Keratinocyte (primary cell): Measurements from ENCODE around the gene ECEL1. TPM values are rescaled to one million over a fixed set of nuclear protein-coding genes. Genes with fewer than 3 reads are reported as not detected.

Source experiments
- DNase-seq: peaks from one replicate; pipeline ENCODE4 v3.0.0-alpha.2; 2011; ENCODE audit warnings: low read depth, missing footprints, low spot score
- FAIRE-seq: peaks from 2 replicates; lab custom pipeline; 2011; peaks lifted over from hg19 to GRCh38; lab: Jason Lieb, UNC
- H2AFZ ChIP-seq: 2 replicates; pipeline ENCODE4 v1.6.0; 2012; ENCODE audit warnings: low read length, control low read depth, inconsistent platforms; ENCODE audit not compliant: control insufficient read depth
- H3K27ac ChIP-seq: 2 replicates; pipeline ENCODE4 v1.5.1; 2011; ENCODE audit warnings: low read length; ENCODE audit not compliant: control insufficient read depth, insufficient read depth
- H3K27me3 ChIP-seq: 3 replicates; pipeline ENCODE4 v1.6.0; 2011; ENCODE audit warnings: low read length; ENCODE audit not compliant: control insufficient read depth, insufficient read depth; ENCODE audit errors: extremely low read depth
- H3K36me3 ChIP-seq, 2 experiments: 2 replicates in 1 of 2; 3 replicates in 1 of 2; pipeline ENCODE4 v1.5.1; 2011; ENCODE audit warnings: low read length in 2 of 2, mild to moderate bottlenecking in 1 of 2; ENCODE audit not compliant: control insufficient read depth in 2 of 2, insufficient read depth in 2 of 2; ENCODE audit errors: extremely low read depth in 1 of 2
- H3K4me1 ChIP-seq: 3 replicates; pipeline ENCODE4 v1.5.1; 2011; ENCODE audit warnings: low read length; ENCODE audit not compliant: control insufficient read depth, insufficient read depth; ENCODE audit errors: extremely low read depth
- H3K4me2 ChIP-seq: 3 replicates; pipeline ENCODE4 v1.6.0; 2011; ENCODE audit warnings: low read depth, low read length; ENCODE audit not compliant: control insufficient read depth, insufficient read depth; ENCODE audit errors: extremely low read depth
- H3K4me3 ChIP-seq, 3 experiments: fragments of 200-600 bp in 1 of 3; sonication (generic) in 1 of 3; 2 replicates in 2 of 3; 3 replicates in 1 of 3; pipeline ENCODE4 v1.5.1; 2011 to 2016; ENCODE audit warnings: low read length in 3 of 3, mild to moderate bottlenecking in 3 of 3, control low read depth in 2 of 3, inconsistent platforms in 1 of 3, low read depth in 1 of 3, mixed read lengths in 1 of 3, mixed run types in 1 of 3, moderate library complexity in 1 of 3; ENCODE audit not compliant: control insufficient read depth in 2 of 3, insufficient read depth in 2 of 3; ENCODE audit errors: extremely low read depth in 1 of 3
- H3K79me2 ChIP-seq: 2 replicates; pipeline ENCODE4 v1.6.0; 2012; ENCODE audit warnings: low read length; ENCODE audit not compliant: control insufficient read depth, insufficient read depth
- H3K9ac ChIP-seq: 3 replicates; pipeline ENCODE4 v1.6.0; 2011; ENCODE audit warnings: low read length; ENCODE audit not compliant: control insufficient read depth, insufficient read depth; ENCODE audit errors: extremely low read depth
- H3K9me1 ChIP-seq: 3 replicates; pipeline ENCODE4 v1.6.0; 2011; ENCODE audit warnings: low read length; ENCODE audit not compliant: control insufficient read depth, insufficient read depth; ENCODE audit errors: extremely low read depth
- H3K9me3 ChIP-seq: 2 replicates; pipeline ENCODE4 v1.5.1; 2012; ENCODE audit warnings: low read depth, low read length; ENCODE audit not compliant: control insufficient read depth
- H4K20me1 ChIP-seq: 3 replicates; pipeline ENCODE4 v1.6.0; 2011; ENCODE audit warnings: low read length; ENCODE audit not compliant: control insufficient read depth, insufficient read depth; ENCODE audit errors: extremely low read depth
- CTCF ChIP-seq, 3 experiments: IDR thresholded peaks in 1 of 3; conservative IDR thresholded peaks in 1 of 3; optimal IDR thresholded peaks in 1 of 3; 2 replicates in 2 of 3; 3 replicates in 1 of 3; pipeline versions ENCODE3 to v1.5.1; 2011; ENCODE audit warnings: low read length in 3 of 3, mild to moderate bottlenecking in 3 of 3, moderate library complexity in 2 of 3, control low read depth in 1 of 3, inconsistent platforms in 1 of 3; ENCODE audit not compliant: insufficient read depth in 2 of 3; ENCODE audit errors: extremely low read depth in 1 of 3
- EZH2 ChIP-seq: IDR thresholded peaks from one replicate; pipeline ENCODE4 v1.6.1; 2012; ENCODE audit warnings: inconsistent platforms, mild to moderate bottlenecking, low read length, moderate library complexity
- dilution Hi-C: fragments of 300-500 bp; cut with MboI; formaldehyde crosslinking; loops from one replicate; pipeline ENCODE4 v1.7.0; 2020; ENCODE audit warnings: low sequenced_read_pairs; ENCODE audit not compliant: extremely low pct_ligation_motif_present
- polyA plus RNA-seq, 5 experiments: library from polyadenylated mRNA; depleted of rRNA in 3 of 5; stranded (reverse) in 3 of 5; stranded (forward) in 1 of 5; unstranded in 1 of 5; fragments of >200 nt; gene quantifications; 1 replicate in 1 of 5; 2 replicates in 3 of 5; 3 replicates in 1 of 5; pipeline versions ENCODE4 v1.2.1 to v1.2.3, GENCODE V29; 2011 to 2012; ENCODE audit warnings: missing spikeins in 2 of 5, low read depth in 1 of 5, low replicate concordance in 1 of 5

The ECEL1 gene
- polyA plus RNA-seq, 1 donor (not counting 4 experiments of a cell fraction or from before 2014, with no cell fraction given) = not detected

- Histone ChIP-seq H3K27ac (no peak overlapping the region), H2AFZ (no peak overlapping the region), H3K4me1 (no peaks in the 10 kb centered on the region), H3K4me2 (no peak overlapping the region), H3K9me1 (no peaks in the 10 kb centered on the region), H3K4me3 (no peak overlapping the region), H3K79me2 (no peaks in the 10 kb centered on the region), H3K9me3 (no peaks in the 10 kb centered on the region), H3K27me3 (peaks cover 9% of the 10 kb centered on the region), H4K20me1 (no peaks in the 10 kb centered on the region), H3K36me3 (no peaks in the 10 kb centered on the region), H3K9ac (no peak overlapping the region)
- no peak for DNase-seq
- dilution Hi-C loops = no loop called here
- no peak for TF ChIP-seq EZH2
- no peak for TF ChIP-seq CTCF (optimal IDR thresholded peaks at IDR 0.05 in 1 of 3, IDR thresholded peaks at IDR 0.05 in 1 of 3, conservative IDR thresholded peaks at IDR 0.05 in 1 of 3; ENCODE audit: extremely low read depth in 1 of 3, insufficient read depth in 2 of 3, low read length in 3 of 3)
- FAIRE-seq = no peak
Observed at GRCh38 chr2:232493701-232494474, 6.3 kb upstream of the ECEL1 start.

- dilution Hi-C loops = no loop called here
- FAIRE-seq (no peak), DNase-seq (no peak)
- Histone ChIP-seq H3K4me1 (no peaks in the 10 kb centered on the region), H3K27me3 (peaks cover 16% of the 10 kb centered on the region), H3K36me3 (no peaks in the 10 kb centered on the region), H3K9me3 (no peaks in the 10 kb centered on the region), H4K20me1 (no peaks in the 10 kb centered on the region), H3K9ac (no peak overlapping the region), H3K4me2 (no peak overlapping the region), H3K79me2 (no peaks in the 10 kb centered on the region), H3K27ac (no peak overlapping the region), H3K4me3 (no peak overlapping the region), H2AFZ (no peak overlapping the region), H3K9me1 (no peaks in the 10 kb centered on the region)
- no peak for TF ChIP-seq EZH2
- no peak for TF ChIP-seq CTCF (optimal IDR thresholded peaks at IDR 0.05 in 1 of 3, IDR thresholded peaks at IDR 0.05 in 1 of 3, conservative IDR thresholded peaks at IDR 0.05 in 1 of 3; ENCODE audit: extremely low read depth in 1 of 3, insufficient read depth in 2 of 3, low read length in 3 of 3)
Observed at GRCh38 chr2:232492963-232493700, 5.5 kb upstream of the ECEL1 start.
